ENCODE results near the gene CTLA4.

Gene CTLA4

GRCh38 chr2:203893840-203894239 lies 26.3 kb downstream of the CTLA4 start:
- H3K36me3 ChIP-seq (ENCODE audit: insufficient read depth, low read length), result no peaks in the 10 kb centered on the region
- no peaks in the 10 kb centered on the region for H3K27me3 ChIP-seq (ENCODE audit: insufficient read depth, low read length)
- no peaks in the 10 kb centered on the region for H3F3A ChIP-seq (ENCODE audit: insufficient read depth, low read length)
- H2AFZ ChIP-seq (ENCODE audit: low read length), result no peak overlapping the region
- no peak overlapping the region for H3K4me2 ChIP-seq (ENCODE audit: low read length)
- no peaks in the 10 kb centered on the region for H3K9me3 ChIP-seq (ENCODE audit: low read length)
- TF ChIP-seq EZH2 (IDR thresholded peaks at IDR 0.05; ENCODE audit: borderline replicate concordance, low read length), result no peak
- TF ChIP-seq CTCF (IDR thresholded peaks at IDR 0.05; ENCODE audit: low read length), result no peak
- no peaks in the 10 kb centered on the region for H3K4me1 ChIP-seq (ENCODE audit: insufficient read depth, low read length, severe bottlenecking)
- H3K79me2 ChIP-seq (ENCODE audit: insufficient read depth, low read length), result no peaks in the 10 kb centered on the region
- H3K4me3 ChIP-seq (ENCODE audit: low read depth, low read length, poor library complexity, severe bottlenecking), result no peak overlapping the region
- H3K27ac ChIP-seq (ENCODE audit: low read depth, low read length, poor library complexity, severe bottlenecking), result no peak overlapping the region
- no peak overlapping the region for H3K9ac ChIP-seq (ENCODE audit: low read length)
- H3K9me2 ChIP-seq (ENCODE audit: low read depth, low read length), result no peaks in the 10 kb centered on the region
- no peaks in the 10 kb centered on the region for H4K20me1 ChIP-seq (ENCODE audit: insufficient read depth, low read length)

- Histone ChIP-seq H4K20me1 (ENCODE audit: insufficient read depth, low read length) (no peaks in the 10 kb centered on the region), H3K4me1 (ENCODE audit: insufficient read depth, low read length, severe bottlenecking) (no peaks in the 10 kb centered on the region), H3K36me3 (ENCODE audit: insufficient read depth, low read length) (no peaks in the 10 kb centered on the region), H3K27ac (ENCODE audit: low read depth, low read length, poor library complexity, severe bottlenecking) (no peak overlapping the region), H3K4me3 (ENCODE audit: low read depth, low read length, poor library complexity, severe bottlenecking) (no peak overlapping the region), H3K9me2 (ENCODE audit: low read depth, low read length) (no peaks in the 10 kb centered on the region), H3K9me3 (ENCODE audit: low read length) (no peaks in the 10 kb centered on the region), H3K9ac (ENCODE audit: low read length) (no peak overlapping the region), H3K27me3 (ENCODE audit: insufficient read depth, low read length) (no peaks in the 10 kb centered on the region), H3F3A (ENCODE audit: insufficient read depth, low read length) (no peaks in the 10 kb centered on the region), H3K4me2 (ENCODE audit: low read length) (no peak overlapping the region), H3K79me2 (ENCODE audit: insufficient read depth, low read length) (no peaks in the 10 kb centered on the region), H2AFZ (ENCODE audit: low read length) (no peak overlapping the region)
- TF ChIP-seq EZH2 (IDR thresholded peaks at IDR 0.05; ENCODE audit: borderline replicate concordance, low read length) (no peak), CTCF (IDR thresholded peaks at IDR 0.05; ENCODE audit: low read length) (no peak)
Observed at GRCh38 chr2:203894262-203894661, 26.7 kb downstream of the CTLA4 start.

- Histone ChIP-seq H3K79me2 (ENCODE audit: insufficient read depth, low read length) (no peaks in the 10 kb centered on the region), H3K4me3 (ENCODE audit: low read depth, low read length, poor library complexity, severe bottlenecking) (no peak overlapping the region), H3K9me2 (ENCODE audit: low read depth, low read length) (no peaks in the 10 kb centered on the region), H2AFZ (ENCODE audit: low read length) (no peak overlapping the region), H3K4me1 (ENCODE audit: insufficient read depth, low read length, severe bottlenecking) (no peaks in the 10 kb centered on the region), H3K4me2 (ENCODE audit: low read length) (no peak overlapping the region), H3K36me3 (ENCODE audit: insufficient read depth, low read length) (no peaks in the 10 kb centered on the region; the same call in 1 of the 2 replicates), H3K27ac (ENCODE audit: low read depth, low read length, poor library complexity, severe bottlenecking) (no peak overlapping the region), H3K9me3 (ENCODE audit: low read length) (peaks cover 7% of the 10 kb centered on the region), H3F3A (ENCODE audit: insufficient read depth, low read length) (no peaks in the 10 kb centered on the region), H3K27me3 (ENCODE audit: insufficient read depth, low read length) (no peaks in the 10 kb centered on the region), H4K20me1 (ENCODE audit: insufficient read depth, low read length) (no peaks in the 10 kb centered on the region), H3K9ac (ENCODE audit: low read length) (no peak overlapping the region)
- TF ChIP-seq EZH2 (IDR thresholded peaks at IDR 0.05; ENCODE audit: borderline replicate concordance, low read length) (no peak), CTCF (IDR thresholded peaks at IDR 0.05; ENCODE audit: low read length) (no peak)
Observed at GRCh38 chr2:203897544-203897943, 30.0 kb downstream of the CTLA4 start.

Measured in OCI-LY1 (cell line).